Measurements from ENCODE around the gene NKD2. TPM values are rescaled to one million over a fixed set of nuclear protein-coding genes. Genes with fewer than 3 reads are reported as not detected.

Gene NKD2
- total RNA-seq, 1 donor from 2014 or later, result 41.7 TPM

DNA sequence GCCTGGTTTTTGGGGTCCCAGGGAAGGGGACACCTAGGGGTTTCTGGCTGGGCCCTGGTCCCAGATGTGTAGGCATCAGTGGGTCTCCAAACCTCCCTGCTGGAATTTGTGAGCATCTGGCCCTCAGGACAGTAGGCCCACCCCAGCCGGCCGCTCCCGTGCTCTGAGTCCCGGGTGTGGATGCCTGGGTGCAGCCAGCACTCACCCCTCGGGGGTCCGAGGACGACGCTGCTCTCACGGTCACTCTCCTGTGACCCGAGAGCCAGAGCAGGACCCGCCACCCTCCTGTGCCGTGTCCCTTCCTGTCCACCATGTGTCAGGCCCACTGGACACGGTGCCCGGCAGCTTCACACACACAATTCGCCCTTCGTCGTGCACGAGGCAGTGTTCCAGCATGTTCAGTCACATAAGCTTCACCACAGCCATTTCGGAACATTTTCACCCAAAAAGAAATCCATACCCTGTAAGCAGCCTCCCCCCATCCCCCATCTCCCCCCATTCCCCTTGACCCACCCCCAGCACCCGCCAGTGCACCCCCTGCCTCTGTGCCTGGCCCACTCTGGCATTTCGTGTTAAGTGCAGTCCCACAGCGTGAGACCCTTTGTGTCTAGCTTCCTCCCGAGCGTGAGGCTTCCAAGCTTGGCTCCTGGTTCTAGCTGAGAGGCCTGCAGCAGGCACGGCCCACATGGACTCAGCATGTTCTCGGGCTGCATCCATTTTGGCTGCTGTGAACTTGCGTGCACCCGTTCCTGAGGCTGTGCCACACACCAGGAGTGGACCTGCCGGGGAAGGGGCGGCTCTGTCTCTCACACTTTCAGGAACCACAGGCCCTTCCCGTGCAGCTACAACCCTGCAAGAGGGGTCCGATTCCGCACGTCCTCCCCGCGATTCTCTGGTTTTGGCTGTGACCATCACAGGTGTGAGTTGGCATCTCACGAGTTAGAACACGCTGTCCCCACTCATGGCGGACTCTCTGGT, 40.5 kb downstream of the NKD2 start:
- Mint-ChIP-seq H3K4me3 (ENCODE audit: unreplicated experiment) (no peak overlapping the region), H3K27me3 (ENCODE audit: unreplicated experiment) (peaks cover 19% of the 10 kb centered on the region), H3K36me3 (ENCODE audit: unreplicated experiment) (no peaks in the 10 kb centered on the region), H3K4me1 (ENCODE audit: low read depth, unreplicated experiment) (peaks cover 3% of the 10 kb centered on the region), H3K27ac (ENCODE audit: unreplicated experiment) (no peak overlapping the region), H3K9me3 (ENCODE audit: unreplicated experiment) (peaks cover 10% of the 10 kb centered on the region)
- peak; percentile 20 for DNase-seq
- TF ChIP-seq, protein P1, sequence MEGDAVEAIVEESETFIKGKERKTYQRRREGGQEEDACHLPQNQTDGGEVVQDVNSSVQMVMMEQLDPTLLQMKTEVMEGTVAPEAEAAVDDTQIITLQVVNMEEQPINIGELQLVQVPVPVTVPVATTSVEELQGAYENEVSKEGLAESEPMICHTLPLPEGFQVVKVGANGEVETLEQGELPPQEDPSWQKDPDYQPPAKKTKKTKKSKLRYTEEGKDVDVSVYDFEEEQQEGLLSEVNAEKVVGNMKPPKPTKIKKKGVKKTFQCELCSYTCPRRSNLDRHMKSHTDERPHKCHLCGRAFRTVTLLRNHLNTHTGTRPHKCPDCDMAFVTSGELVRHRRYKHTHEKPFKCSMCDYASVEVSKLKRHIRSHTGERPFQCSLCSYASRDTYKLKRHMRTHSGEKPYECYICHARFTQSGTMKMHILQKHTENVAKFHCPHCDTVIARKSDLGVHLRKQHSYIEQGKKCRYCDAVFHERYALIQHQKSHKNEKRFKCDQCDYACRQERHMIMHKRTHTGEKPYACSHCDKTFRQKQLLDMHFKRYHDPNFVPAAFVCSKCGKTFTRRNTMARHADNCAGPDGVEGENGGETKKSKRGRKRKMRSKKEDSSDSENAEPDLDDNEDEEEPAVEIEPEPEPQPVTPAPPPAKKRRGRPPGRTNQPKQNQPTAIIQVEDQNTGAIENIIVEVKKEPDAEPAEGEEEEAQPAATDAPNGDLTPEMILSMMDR (IDR thresholded peaks at IDR 0.05; ENCODE audit: partially characterized antibody, unreplicated experiment), result no peak

DNA sequence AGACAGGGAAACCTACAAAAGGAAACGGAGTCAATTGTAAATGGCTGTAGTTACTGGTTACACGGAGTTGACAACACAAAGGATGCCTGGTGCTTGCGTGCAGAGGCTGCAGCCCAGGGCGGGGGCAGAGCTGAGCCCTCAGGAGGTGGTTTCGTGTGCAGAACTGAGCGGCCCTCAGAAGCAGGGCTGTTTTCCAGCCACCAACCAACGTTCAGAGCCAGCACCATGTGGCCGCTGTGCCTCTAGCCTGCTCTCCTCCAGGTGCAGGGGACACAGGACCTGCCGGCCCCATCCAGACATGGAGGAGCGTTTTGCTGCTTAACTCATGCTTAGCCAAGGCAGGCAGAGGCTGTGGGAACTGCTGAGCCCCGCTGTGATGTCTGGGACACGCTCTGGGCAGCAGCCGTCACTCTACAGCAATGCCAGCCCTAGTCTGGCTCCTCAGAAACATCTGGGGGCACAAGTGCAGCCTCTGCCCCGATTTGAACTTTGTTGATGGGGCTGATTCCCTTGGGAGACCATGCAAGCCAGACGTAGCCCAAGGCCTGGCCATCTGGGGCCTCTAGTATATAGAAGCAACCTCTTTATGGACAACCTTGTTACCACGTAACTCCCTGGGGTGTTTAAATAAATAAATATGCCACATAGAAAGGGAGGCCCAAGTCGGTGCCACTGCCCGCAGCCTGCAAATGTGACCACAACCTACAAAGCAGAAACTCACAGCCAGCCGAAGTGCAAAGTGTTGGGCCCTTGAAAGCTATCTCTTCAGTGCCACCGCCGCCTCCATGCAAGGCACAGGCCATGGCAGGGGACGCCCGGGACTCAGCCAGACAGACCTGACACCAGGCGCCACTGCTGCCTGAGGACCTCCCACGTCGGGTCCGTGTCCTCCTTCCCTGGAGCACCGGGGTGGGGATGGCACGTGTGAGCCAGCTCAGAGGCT, 42.1 kb downstream of the NKD2 start:
- DNase-seq, result peak; percentile 21
- Mint-ChIP-seq H3K27me3 (ENCODE audit: unreplicated experiment) (peaks cover 21% of the 10 kb centered on the region), H3K27ac (ENCODE audit: unreplicated experiment) (no peak overlapping the region), H3K9me3 (ENCODE audit: unreplicated experiment) (peaks cover 8% of the 10 kb centered on the region), H3K36me3 (ENCODE audit: unreplicated experiment) (no peaks in the 10 kb centered on the region), H3K4me3 (ENCODE audit: unreplicated experiment) (no peak overlapping the region), H3K4me1 (ENCODE audit: low read depth, unreplicated experiment) (peaks cover 4% of the 10 kb centered on the region)
- TF ChIP-seq, protein P1 (IDR thresholded peaks at IDR 0.05; ENCODE audit: partially characterized antibody, unreplicated experiment), result no peak

DNA sequence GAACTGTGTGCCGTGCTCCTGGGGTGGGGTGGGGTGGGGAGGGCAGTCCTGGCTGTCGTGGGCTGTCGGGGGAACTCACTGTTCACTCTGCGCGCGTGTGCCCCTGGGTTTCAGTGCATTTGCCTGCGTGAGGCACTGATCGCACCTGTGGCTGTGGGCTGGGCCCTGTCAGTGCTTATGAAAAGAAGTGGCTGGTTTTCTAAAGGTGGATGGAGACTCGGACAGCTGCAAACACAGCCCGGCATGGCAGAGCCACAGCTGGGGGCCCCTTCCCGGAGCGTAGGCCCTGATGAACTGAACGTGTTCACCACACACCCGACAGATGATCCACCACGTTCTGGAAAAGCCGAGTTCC, 42.7 kb downstream of the NKD2 start:
- H3K27me3 Mint-ChIP-seq (ENCODE audit: unreplicated experiment), result peaks cover 24% of the 10 kb centered on the region
- peaks cover 9% of the 10 kb centered on the region for H3K9me3 Mint-ChIP-seq (ENCODE audit: unreplicated experiment)
- DNase-seq, result no peak
- no peaks in the 10 kb centered on the region for H3K36me3 Mint-ChIP-seq (ENCODE audit: unreplicated experiment)
- no peak overlapping the region for H3K27ac Mint-ChIP-seq (ENCODE audit: unreplicated experiment)
- TF ChIP-seq, protein P1 (IDR thresholded peaks at IDR 0.05; ENCODE audit: partially characterized antibody, unreplicated experiment), result no peak
- no peak overlapping the region for H3K4me3 Mint-ChIP-seq (ENCODE audit: unreplicated experiment)
- peaks cover 4% of the 10 kb centered on the region for H3K4me1 Mint-ChIP-seq (ENCODE audit: low read depth, unreplicated experiment)

DNA sequence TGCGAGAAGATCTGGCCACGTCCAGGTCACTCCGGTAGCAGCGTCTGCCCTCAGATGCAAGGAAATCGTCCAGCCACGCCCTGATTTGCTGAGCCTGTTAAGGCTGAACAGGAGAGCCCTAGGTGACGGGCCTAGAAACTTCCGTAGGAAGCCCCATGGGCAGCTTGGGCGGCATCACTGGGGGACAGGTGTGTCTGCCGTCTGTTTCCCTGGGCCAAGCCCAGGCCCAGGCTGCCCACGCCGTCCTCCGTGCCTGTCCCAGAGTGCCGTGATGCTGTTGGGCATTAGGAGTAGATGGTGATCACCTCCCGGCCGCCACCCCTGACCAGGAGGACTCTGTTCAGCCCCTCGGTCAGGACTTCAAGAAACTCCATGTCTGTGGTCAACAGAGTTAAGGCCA, 43.5 kb downstream of the NKD2 start:
- Mint-ChIP-seq H3K9me3 (ENCODE audit: unreplicated experiment) (peaks cover 10% of the 10 kb centered on the region), H3K4me1 (ENCODE audit: low read depth, unreplicated experiment) (peaks cover 4% of the 10 kb centered on the region), H3K27ac (ENCODE audit: unreplicated experiment) (no peak overlapping the region), H3K4me3 (ENCODE audit: unreplicated experiment) (no peak overlapping the region), H3K27me3 (ENCODE audit: unreplicated experiment) (peaks cover 24% of the 10 kb centered on the region), H3K36me3 (ENCODE audit: unreplicated experiment) (no peaks in the 10 kb centered on the region)
- TF ChIP-seq, protein P1 (IDR thresholded peaks at IDR 0.05; ENCODE audit: partially characterized antibody, unreplicated experiment), result no peak
- DNase-seq, result no peak
